GM19193 (cell line): ENCODE results near the gene VAT1L.

Experiments used
- POLR2A ChIP-seq: IDR thresholded peaks from 4 replicates; pipeline ENCODE4 v1.6.1; 2011; ENCODE audit not compliant: insufficient read depth, insufficient read length; ENCODE audit errors: extremely low read depth

The VAT1L gene

DNA sequence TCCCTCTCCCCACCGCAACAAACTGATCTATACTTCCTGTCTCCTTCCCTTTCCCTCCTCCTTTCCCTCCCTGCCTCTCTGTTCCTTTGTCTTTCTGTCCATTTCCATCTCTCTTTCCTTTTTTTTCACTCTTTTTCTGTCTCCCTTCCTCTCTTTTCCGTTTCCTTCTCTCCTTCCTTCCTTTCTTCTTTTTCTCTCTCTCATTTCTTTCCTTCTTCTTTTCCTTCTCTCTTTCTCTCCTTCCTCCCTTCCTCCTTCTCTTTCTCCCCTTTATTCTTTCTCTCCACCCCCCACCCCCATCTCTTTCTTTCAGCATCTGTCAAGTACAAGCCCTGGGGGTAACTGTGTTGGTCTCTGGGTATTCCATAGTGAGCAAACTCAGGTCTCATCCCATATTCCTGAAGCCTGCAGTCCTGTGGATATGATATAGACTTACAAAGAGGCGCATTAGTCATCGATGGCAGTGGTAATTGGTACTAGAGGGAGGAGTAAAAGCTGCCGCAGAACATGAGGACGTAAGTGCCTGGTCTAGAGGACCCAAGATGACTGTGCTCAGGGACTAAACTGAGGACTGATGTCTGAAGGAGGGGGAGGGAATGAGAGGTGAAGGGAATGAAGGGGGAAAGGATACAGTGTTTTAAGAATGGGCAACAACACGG is 50.4 kb downstream of the VAT1L start:
- no peak for TF ChIP-seq POLR2A

DNA sequence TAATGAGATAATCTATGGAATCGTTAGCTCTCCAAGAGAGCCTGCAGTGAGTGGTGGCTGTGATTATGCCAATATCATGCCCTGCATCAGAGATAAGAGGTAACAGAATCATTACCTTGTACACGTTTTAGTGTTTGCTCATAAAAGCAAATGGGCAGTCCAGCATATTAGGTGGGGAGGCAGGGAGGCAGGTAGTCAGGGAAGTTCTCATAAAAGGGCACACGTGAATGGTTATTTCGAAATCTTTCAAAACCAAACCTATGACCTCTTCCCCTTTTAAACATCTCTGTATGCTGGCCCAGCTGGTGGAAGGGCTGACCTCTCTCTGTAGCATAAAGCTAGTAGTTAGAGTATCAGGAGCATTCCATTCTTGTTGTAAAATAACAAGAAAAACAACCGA is 51.7 kb downstream of the VAT1L start:
- TF ChIP-seq POLR2A = no peak

DNA sequence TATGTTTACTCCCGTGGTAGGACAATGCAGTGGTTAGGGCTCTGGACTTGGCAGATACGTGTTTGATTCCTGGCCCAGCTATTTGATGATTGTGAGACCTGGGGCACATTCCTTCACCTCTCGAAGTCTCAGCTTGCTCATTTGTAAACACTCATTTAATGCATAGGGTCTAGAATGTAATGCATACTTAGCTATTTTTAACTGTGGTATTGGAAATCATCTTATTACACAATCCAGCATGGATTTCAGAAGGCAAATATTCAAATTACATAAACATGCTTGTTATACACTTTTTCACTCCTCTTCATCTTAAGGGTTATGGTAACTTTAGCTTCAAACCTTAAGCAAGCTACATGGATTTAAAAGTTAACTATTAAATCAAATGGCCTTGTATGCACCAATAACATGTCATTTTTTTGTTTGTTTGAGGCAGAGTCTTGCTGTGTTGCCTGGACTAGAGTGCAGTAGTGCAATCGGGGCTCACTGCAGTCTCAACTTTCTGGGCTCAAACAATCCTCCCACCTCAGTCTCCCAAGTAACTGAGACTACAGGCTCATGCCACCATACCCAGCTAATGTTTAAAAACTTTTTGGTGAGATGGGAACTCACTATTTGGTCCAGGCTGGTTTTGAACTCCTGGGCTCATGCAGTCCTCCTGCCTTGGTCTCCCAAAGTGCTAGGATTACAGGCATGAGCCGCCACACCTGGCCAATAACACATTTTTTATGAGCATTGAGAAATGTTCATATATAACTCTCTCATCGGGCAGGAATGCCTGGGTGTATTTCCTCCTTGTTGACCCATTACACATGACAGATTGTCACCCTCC is 52.5 kb downstream of the VAT1L start:
- TF ChIP-seq POLR2A = no peak

DNA sequence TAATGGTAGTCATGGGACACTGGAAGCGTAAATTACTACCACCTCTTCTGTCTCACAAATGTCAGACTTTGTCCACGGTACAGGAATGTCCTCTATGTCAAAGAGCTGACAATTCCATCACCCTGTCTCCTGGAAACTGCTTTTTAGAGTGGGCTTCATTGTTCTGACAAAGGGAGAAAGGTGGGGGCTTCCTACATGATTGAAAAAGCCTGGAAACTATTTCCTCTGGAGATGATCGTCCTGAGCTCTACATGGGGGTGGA is 53.1 kb downstream of the VAT1L start:
- TF ChIP-seq POLR2A = no peak

DNA sequence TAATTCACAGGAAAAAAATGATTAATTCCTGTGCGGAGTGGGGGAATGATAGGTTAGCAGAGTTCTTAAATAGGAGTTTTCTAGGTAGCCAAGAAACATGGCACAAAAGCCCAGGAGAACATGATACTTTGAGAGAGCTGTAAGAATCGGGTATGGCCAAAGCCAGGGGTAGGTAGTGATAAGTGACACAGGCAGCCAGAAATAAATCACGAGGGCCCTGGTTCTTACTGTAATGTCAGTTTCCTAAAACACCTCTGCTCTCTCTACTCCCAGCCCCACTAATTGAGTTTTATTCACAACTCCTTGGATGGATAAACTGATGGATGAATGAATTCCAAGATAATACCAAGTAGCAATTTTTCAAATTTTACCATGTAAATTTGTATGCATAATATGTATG is 54.1 kb downstream of the VAT1L start:
- TF ChIP-seq POLR2A = no peak

DNA sequence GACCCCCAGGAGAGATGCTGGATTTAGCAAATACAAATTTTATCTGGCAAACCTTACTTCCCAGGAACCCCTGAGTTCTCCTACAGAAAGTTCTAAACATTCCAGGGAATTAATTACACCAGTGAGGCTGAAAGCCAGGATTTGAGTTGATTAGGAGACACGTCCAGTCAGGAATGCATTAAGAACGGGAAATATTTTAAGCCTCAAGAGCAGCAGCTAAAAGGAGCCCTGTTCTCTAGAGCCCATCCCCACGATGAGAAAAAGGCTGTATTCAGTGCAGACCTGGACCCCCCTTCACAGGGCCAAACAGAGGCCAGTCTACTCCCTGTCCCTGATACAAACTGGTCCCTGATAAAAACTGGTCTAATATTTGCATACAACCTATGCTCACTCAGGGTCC is 55.0 kb downstream of the VAT1L start:
- TF ChIP-seq POLR2A = no peak

DNA sequence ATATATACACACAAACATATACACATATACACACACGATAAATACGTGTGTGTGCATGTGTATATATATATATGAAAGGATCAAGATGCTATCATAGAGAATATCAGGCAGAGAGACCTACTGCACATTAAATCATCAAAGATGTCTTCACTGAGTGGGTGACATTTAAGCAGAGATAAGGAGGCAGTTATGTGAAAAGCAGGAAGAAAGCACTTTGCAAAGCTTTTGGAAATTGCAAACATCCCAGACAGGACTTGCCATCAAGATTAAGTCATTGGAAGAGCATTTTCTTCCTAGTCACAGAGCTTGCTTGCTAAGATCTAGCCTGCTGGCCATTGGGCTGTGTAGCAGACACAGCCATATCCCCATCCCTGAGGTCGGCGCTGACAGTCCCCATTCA is 56.4 kb downstream of the VAT1L start:
- no peak for TF ChIP-seq POLR2A

DNA sequence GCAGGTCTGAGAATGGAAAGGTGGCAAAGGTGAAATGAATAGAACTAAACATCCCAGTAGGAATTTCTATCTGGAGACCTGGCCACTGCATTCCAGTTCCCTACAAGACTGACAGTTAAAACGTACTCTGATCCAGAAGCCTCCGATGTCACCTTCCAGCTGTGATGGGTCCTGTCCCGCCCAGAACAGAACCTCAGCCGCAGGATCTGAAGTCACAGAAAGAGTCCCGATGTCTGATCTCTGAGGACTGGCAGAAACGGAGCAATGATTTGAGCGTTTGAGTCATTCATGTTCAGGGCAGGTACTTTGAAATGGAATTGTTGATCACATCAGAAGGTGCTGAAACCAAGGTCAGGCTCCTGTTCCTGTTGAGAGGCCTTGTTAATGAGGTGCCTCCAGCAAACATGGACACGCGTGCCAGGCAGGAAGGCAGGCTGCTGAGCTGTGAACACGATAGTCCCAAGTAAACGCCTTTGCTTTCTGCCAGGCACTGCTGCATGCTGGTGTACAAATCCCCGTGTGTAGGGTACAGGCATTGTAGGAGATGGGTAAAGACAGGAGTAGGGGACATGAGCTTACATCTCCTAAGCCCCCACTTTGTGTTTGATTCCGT is 61.4 kb downstream of the VAT1L start:
- no peak for TF ChIP-seq POLR2A

DNA sequence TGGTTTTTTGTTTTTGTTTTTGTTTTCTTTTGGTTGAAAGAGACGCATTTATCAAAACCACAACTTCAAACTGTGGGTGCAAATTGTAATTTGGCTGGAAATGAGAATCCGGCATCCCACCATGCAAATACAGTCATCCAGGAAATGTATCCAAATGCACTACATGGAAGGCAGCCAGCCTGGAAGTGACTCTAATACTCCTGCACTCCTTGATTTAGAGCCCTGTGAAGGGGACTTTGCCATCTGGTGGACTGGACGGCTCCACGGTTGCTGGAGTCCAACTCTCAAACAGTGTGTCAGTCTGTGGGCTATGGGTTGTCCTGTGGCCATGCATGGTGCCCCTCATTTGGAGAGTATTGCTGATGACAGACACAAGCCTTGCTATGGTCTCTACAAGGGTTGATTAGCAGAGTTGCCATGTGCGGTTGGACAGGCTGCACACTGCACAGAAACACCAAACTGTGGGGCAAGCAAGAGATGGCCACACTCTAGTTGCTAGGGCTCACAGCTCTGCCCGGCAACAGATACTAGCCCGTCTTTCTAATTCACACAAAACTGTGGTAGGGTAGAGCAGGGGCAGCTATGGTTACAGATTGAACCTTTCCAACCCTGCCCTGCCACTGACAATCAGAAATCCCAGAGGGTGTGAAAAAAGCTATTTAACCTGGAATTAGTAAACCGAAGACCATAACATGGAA is 62.4 kb downstream of the VAT1L start:
- no peak for TF ChIP-seq POLR2A

DNA sequence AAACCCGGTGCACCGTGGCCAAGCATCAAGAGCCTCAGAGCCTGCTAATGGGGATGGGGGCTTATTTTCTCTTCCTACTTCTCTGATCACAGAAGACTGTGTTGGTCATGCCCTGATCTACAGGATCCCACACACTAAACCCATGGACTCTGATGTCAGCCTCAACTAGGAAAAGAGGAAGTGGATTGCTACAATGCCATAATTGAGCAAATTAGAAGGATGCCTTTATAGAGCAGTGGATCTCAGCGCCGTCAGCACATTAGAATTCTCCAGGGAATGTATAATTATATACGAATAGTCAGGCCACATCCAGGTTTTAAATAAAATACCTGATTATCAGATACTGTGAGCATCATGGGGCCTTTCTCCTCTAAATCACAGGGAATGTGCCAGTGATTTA is 64.8 kb downstream of the VAT1L start:
- TF ChIP-seq POLR2A = no peak

DNA sequence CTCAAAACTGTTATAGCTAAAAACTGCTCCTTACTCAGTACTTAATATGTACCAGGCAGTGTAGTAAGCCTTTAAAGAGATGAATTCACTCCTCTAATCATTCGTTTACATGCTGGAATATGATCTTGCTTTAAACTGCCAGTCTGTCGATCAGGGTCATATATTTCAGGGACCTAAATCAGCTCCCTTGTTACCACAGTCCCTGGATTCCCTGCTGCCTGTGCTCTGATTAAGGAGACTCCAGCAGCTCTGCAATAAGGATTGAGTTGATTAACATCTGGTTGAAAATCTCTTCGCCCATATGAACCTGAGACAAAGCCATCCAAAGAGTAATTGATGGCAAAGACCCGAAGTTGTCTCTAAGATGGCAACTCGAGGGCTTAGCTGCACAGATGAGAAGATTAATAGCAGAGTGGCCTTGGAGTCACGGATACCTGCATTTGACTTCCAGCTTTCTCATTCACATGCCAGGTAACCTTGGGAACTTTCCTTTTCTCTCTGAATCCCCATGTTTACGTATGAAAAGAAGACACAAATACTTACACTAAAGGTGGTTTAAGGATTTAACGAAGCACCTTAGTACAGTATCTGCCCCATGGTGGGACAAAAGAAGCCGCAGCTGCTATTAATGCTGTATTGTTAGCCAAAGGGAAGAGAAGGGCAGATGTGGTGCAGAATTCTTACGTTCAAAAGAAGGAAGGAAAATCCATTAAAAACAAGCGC is 68.2 kb downstream of the VAT1L start:
- TF ChIP-seq POLR2A = no peak

DNA sequence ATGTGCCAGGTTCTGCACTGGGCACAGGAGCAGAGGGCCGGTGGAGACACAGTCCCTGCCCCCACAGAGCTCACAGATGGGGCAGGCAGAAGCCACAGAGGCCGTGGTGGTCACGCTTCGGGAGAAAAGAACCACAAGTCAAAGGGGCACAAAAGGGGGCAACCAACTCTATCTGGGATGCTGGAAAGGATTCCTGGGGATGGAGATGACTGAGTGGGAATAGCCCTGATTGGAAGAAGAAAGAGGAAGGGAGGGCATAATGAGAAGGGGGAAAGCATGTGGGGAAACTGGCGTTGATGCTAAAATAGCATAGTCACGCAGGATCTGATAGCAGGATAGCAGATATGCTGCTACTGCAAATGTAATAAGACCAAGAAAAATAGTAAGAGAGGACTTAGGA is 69.7 kb downstream of the VAT1L start:
- no peak for TF ChIP-seq POLR2A

DNA sequence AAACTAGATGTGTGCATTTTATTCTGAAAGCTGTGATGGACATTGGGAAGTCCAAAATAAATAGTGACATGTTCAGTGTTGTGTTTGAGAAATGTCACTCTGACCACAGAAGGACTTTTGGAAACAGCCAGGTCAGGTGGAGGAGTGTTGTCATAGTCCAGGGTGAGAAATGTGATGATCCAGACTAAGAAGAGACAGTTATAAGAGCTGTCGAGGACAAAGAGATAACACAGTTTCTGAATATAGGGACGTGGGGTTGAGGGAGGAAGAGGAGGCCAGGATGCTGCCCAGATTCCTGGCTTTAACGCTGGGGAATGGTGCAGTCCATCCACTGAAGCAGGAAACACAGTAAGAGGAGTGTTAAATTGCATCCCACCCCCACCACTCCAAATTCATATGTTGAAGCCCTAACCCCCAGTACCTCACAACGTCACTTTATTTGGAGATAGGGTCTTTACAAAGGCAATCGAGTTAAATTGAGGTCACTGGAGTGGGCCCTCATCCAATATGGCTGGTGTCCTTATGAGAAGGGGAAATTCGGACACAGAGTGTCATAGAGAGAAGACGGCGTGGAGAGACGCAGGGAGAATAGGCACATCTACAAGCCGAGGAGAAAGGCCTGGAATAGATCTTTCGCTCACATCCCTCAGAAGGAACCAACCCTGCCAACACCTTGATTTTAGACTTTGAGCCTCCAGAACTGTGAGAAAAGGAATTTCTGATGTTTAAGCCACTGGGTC is 71.3 kb downstream of the VAT1L start:
- no peak for TF ChIP-seq POLR2A

DNA sequence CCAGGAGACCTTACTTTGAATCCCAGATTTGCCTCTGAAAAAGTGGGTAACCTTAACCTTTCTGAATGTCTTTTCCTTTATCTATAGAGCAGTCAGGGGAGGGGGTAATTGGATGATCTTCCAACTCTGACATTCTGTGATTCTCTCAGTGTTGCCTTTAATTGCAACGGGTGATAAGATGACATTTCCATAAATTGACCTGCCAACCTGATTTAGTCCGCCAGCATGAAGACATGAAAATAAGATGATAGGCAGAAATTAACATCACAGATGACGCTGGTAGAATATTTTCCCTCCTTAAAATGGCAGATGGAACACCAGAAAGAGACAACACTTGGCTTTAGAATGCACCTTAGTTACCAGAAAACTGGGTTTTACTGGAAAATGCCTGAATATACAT is 72.6 kb downstream of the VAT1L start:
- TF ChIP-seq POLR2A = no peak

DNA sequence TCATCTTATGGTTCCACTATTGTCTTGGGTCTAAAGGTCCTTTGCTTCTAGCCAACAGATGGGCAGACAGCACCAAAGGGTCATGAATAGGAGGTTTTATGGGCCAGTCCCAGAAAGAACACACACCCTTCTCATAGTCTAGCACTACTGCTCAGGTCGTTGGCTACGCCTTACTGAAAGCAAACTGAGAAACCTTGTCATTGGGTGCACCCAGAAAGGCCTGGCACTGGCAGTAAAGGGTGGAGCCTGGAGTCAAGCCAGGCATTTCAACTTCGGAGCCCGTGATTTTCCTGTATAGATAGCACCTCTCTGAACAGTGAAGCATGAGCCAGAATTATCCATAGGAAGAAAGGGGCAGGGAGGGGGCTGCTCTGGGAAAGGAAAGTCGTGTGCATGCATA is 74.9 kb downstream of the VAT1L start:
- no peak for TF ChIP-seq POLR2A

DNA sequence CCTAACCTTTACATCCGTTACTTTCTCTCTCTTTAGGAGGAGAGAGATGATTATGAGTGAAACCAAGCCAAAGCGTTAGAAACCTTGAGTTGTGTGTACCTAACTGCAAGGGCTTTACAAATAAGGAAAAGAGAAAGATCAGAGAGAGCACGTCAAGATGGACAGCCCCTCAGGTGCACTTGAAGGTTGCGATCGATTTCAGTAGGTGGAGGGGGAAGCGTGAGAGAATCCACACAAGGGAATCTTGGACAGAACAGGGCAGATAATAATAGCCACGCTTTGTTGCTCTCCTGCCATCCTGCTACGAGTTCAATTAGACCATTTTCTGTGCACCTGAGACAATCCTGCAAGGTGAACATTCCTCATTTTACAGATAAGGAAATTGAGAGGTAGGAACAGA is 78.4 kb downstream of the VAT1L start:
- no peak for TF ChIP-seq POLR2A
